OCI-LY7 (cell line): ENCODE measurements around the gene MGAT5B. TPM values are rescaled to one million over a fixed set of nuclear protein-coding genes. Genes with fewer than 3 reads are reported as not detected.

Source experiments
- BruUV-seq: library from RNA; stranded (reverse); fragments of 400-500 nt; replicated peaks from 2 replicates; lab custom pipeline; 2021; lab: Mats Ljungman, UMichigan
- CTCF ChIA-PET: fragments of 300-600 bp; sonication (Branson Sonifier 250); formaldehyde crosslinking; loops from one replicate; lab custom pipeline; 2022; ENCODE audit warnings: antibody characterized with exemption; ENCODE audit not compliant: unreplicated experiment; lab: Charles Lee
- POLR2A ChIA-PET: fragments of 300-600 bp; sonication (Branson Sonifier 250); formaldehyde crosslinking; loops from one replicate; lab custom pipeline; 2022; ENCODE audit warnings: antibody characterized with exemption; lab: Charles Lee
- DNase-seq: peaks from one replicate; pipeline ENCODE4 v3.0.0-alpha.2; 2015; ENCODE audit warnings: low spot score
- H2AFZ ChIP-seq: fragments of 200-600 bp; sonication (generic), shearing (Covaris generic); 2 replicates; pipeline ENCODE4 v1.6.1; 2014; ENCODE audit warnings: mild to moderate bottlenecking, antibody characterized with exemption, low read length, moderate library complexity
- H3K27ac ChIP-seq: fragments of 200-600 bp; sonication (generic); 2 replicates; pipeline ENCODE4 v1.5.1; 2014; ENCODE audit warnings: mixed run types, low read depth, mild to moderate bottlenecking, moderate library complexity, low read length, inconsistent platforms; ENCODE audit not compliant: poor library complexity, severe bottlenecking
- H3K36me3 ChIP-seq: fragments of 200-600 bp; sonication (generic); 2 replicates; pipeline ENCODE4 v1.6.1; 2014; ENCODE audit warnings: mild to moderate bottlenecking, antibody characterized with exemption, low read length, moderate library complexity, mixed read lengths; ENCODE audit not compliant: insufficient read depth
- H3K4me1 ChIP-seq: fragments of 200-600 bp; sonication (generic); 2 replicates; pipeline ENCODE4 v1.5.1; 2014; ENCODE audit warnings: mild to moderate bottlenecking, low read length; ENCODE audit not compliant: insufficient read depth, poor library complexity, severe bottlenecking
- H3K4me2 ChIP-seq: fragments of 200-600 bp; sonication (generic); 2 replicates; pipeline ENCODE4 v1.6.1; 2014; ENCODE audit warnings: mild to moderate bottlenecking, low read length
- H3K4me3 ChIP-seq: fragments of 200-600 bp; sonication (generic); 2 replicates; pipeline ENCODE4 v1.5.1; 2014; ENCODE audit warnings: mild to moderate bottlenecking, low read depth, low read length; ENCODE audit not compliant: poor library complexity, severe bottlenecking
- H3K79me2 ChIP-seq: fragments of 200-600 bp; sonication (generic); 2 replicates; pipeline ENCODE4 v1.6.1; 2016; ENCODE audit warnings: low read depth, mild to moderate bottlenecking, low read length, moderate library complexity, mixed read lengths; ENCODE audit not compliant: insufficient read depth
- H3K9me2 ChIP-seq: fragments of 200-600 bp; sonication (generic); 2 replicates; pipeline ENCODE4 v1.6.1; 2016; ENCODE audit warnings: mild to moderate bottlenecking, low read length, mixed read lengths; ENCODE audit not compliant: insufficient read depth
- H3K9me3 ChIP-seq: fragments of 200-600 bp; sonication (generic); 2 replicates; pipeline ENCODE4 v1.6.1; 2014; ENCODE audit warnings: mild to moderate bottlenecking, mixed run types, low read length, mixed read lengths
- H4K20me1 ChIP-seq: fragments of 200-600 bp; sonication (generic); 2 replicates; pipeline ENCODE4 v1.6.1; 2014; ENCODE audit warnings: mild to moderate bottlenecking, antibody characterized with exemption, low read length, moderate library complexity, mixed read lengths; ENCODE audit not compliant: insufficient read depth
- EZH2phosphoT487 ChIP-seq: fragments of 200-600 bp; sonication (generic); IDR thresholded peaks from 2 replicates; pipeline ENCODE4 v1.6.1; 2018; ENCODE audit warnings: low read depth, borderline replicate concordance, mild to moderate bottlenecking, mixed run types, antibody characterized with exemption, low read length, moderate library complexity, mixed read lengths
- intact Hi-C: fragments of 100-400 bp; cut with micrococcal nuclease; formaldehyde crosslinking; loops from one replicate; pipeline ENCODE4 v1.10.0; 2022; ENCODE audit not compliant: unreplicated experiment
- total RNA-seq, 2 experiments: library from RNA; depleted of rRNA in 1 of 2; stranded (reverse); fragments of >200 nt in 1 of 2; shearing (Covaris generic) in 1 of 2; gene quantifications; 2 replicates each; pipeline ENCODE4 v1.2.3, GENCODE V29; 2014 to 2022
- TF ChIP-seq, protein P1 (sequence below): fragments of 200-600 bp; sonication (generic); conservative IDR thresholded peaks from 2 replicates; pipeline ENCODE4 v1.5.1; 2014; ENCODE audit warnings: mild to moderate bottlenecking, antibody characterized with exemption, low read length, moderate library complexity, mixed read lengths

Gene MGAT5B
- total RNA-seq, 2 experiments from 2014 or later, result 1.4 to 2.5 TPM

DNA sequence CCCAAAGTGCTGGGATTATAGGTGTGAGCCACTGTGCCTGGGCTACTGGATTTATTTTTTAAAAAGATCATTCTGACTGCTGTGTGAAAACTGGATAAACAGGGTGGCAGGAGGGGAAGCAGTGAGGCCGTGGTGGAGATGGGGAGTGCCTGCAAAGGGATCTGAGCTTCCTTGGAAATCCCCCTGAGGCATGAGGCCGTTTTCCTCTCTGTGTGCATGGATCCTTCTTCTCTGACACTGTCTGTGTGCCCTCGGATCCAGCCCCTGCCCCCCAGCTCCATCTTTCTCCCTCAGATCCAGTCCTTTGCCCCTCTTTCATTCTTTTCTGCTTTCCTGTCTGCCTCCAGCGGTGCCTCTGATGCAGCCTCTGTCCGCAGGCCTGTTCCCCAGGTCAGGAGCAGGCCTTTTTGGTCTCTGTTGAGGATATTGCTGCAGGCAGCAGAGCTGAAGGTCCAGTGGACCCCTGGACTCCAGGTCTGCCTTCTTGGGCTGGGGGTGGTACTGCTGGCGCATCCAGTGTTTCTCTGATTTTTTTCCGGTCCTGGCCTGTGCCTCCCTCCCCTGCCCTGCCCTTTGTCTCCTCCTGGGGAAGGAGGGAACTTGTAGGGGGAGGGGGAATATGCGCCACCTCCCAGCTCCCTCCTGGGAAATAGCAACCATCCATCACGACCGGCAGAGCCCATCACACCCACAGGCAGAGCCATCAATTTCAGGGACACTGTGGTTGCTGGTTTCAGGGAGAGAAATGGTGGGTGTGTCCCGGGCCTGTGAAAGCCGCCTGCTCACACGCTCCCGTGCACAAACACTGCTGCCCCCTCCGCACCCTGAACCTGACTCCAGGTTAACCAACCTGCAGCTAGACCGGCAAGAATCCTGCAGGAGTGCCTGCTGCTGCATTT, 17.0 kb downstream of the MGAT5B start:
- TF ChIP-seq, protein P1, sequence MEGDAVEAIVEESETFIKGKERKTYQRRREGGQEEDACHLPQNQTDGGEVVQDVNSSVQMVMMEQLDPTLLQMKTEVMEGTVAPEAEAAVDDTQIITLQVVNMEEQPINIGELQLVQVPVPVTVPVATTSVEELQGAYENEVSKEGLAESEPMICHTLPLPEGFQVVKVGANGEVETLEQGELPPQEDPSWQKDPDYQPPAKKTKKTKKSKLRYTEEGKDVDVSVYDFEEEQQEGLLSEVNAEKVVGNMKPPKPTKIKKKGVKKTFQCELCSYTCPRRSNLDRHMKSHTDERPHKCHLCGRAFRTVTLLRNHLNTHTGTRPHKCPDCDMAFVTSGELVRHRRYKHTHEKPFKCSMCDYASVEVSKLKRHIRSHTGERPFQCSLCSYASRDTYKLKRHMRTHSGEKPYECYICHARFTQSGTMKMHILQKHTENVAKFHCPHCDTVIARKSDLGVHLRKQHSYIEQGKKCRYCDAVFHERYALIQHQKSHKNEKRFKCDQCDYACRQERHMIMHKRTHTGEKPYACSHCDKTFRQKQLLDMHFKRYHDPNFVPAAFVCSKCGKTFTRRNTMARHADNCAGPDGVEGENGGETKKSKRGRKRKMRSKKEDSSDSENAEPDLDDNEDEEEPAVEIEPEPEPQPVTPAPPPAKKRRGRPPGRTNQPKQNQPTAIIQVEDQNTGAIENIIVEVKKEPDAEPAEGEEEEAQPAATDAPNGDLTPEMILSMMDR, result no peak
- no peak for TF ChIP-seq EZH2phosphoT487
- ChIA-PET POLR2A (interaction anchor here (0.5 to 0.7 kb wide), 2 partner anchors 49 to 183 kb away, joined by 3 read pairs; no protein-coding TSS in a partner anchor), CTCF (no interaction called here)
- no peaks in the 10 kb centered on the region for H3K9me2 ChIP-seq
- H3K27ac ChIP-seq, result no peak overlapping the region
- no peaks in the 10 kb centered on the region for H3K9me3 ChIP-seq
- H3K4me2 ChIP-seq, result no peak overlapping the region
- no peaks in the 10 kb centered on the region for H3K79me2 ChIP-seq
- no peaks in the 10 kb centered on the region for H3K36me3 ChIP-seq
- BruUV-seq, result no TSS peak
- DNase-seq, result no peak
- H4K20me1 ChIP-seq, result no peaks in the 10 kb centered on the region
- intact Hi-C loops, result loop anchor here (5.0 kb wide), 1 partner anchor 68 kb away; no protein-coding TSS in a partner anchor
- no peak overlapping the region for H2AFZ ChIP-seq
- H3K4me3 ChIP-seq, result no peak overlapping the region
- no peaks in the 10 kb centered on the region for H3K4me1 ChIP-seq

DNA sequence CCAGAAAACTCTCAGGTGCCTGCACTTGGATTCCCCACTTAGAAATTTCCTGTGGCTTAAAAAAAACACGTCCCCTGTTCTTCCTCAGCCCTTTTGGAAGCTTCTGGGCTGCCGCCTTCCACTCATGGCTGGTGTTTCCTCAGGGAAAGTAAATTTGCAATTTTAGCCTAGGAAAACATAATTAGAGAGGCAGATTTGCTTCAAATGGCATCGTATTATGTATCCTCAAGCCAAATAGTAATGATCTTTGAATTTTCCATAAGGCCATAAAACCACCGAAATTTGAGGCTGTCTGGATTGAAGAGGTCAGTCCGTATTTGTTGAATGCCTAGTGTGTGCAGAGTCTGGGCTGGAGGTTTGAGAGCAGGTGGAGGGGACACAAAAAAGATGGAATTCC, 17.7 kb downstream of the MGAT5B start:
- Histone ChIP-seq H3K36me3 (no peaks in the 10 kb centered on the region), H3K9me2 (no peaks in the 10 kb centered on the region), H3K79me2 (no peaks in the 10 kb centered on the region), H2AFZ (no peak overlapping the region), H4K20me1 (no peaks in the 10 kb centered on the region), H3K4me1 (no peaks in the 10 kb centered on the region), H3K4me3 (no peak overlapping the region), H3K27ac (no peak overlapping the region), H3K9me3 (no peaks in the 10 kb centered on the region), H3K4me2 (no peak overlapping the region)
- BruUV-seq, result no TSS peak
- POLR2A ChIA-PET, result no interaction called here
- CTCF ChIA-PET, result no interaction called here
- no peak for DNase-seq
- intact Hi-C loops, result no loop called here
- TF ChIP-seq EZH2phosphoT487, result no peak
- TF ChIP-seq, protein P1, result no peak

DNA sequence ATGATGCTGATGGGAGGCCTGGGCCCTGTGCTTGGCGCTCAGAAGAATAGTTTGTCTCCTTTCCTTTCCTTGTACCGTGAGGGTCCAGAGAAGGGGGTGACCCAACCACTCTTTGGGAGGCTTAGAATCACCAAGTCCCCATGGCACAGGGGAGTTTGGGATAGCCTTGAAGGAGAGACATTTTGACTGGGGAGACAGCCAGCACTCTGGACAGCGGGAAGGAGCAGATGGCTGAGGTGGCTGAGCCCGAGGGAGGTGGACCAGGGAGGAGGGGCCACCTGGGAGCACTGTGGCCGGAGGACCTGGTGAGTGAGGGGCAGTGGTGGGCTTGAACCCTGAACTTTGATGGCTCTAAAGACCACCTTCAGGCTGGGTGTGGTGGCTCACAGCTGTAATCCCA, 18.2 kb downstream of the MGAT5B start:
- H4K20me1 ChIP-seq, result no peaks in the 10 kb centered on the region
- CTCF ChIA-PET, result no interaction called here
- H3K4me3 ChIP-seq, result no peak overlapping the region
- H3K36me3 ChIP-seq, result no peaks in the 10 kb centered on the region
- H3K4me2 ChIP-seq, result no peak overlapping the region
- no peak overlapping the region for H2AFZ ChIP-seq
- H3K79me2 ChIP-seq, result no peaks in the 10 kb centered on the region
- no peak overlapping the region for H3K27ac ChIP-seq
- no peaks in the 10 kb centered on the region for H3K9me2 ChIP-seq
- H3K9me3 ChIP-seq, result no peaks in the 10 kb centered on the region
- intact Hi-C loops, result no loop called here
- no peak for DNase-seq
- BruUV-seq, result no TSS peak
- POLR2A ChIA-PET, result no interaction called here
- H3K4me1 ChIP-seq, result no peaks in the 10 kb centered on the region
- no peak for TF ChIP-seq EZH2phosphoT487
- TF ChIP-seq, protein P1, result no peak
